Fibroblast of mammary gland (primary cell): ENCODE measurements around the gene VNN1.

Experiments used
- DNase-seq: peaks from one replicate; pipeline ENCODE4 v3.0.0-alpha.2; 2010; ENCODE audit warnings: low read depth
- H3K4me3 ChIP-seq: 2 replicates; pipeline ENCODE4 v1.5.1; 2011; ENCODE audit warnings: low read depth, mild to moderate bottlenecking, low read length, moderate library complexity; ENCODE audit not compliant: control insufficient read depth
- CTCF ChIP-seq: conservative IDR thresholded peaks from 2 replicates; pipeline ENCODE4 v1.5.1; 2011; ENCODE audit warnings: low read depth, low read length, inconsistent platforms; ENCODE audit not compliant: control insufficient read depth, insufficient read depth

VNN1 gene

GRCh38 chr6:132751306-132751705, 37.5 kb upstream of the VNN1 start:
- H3K4me3 ChIP-seq: no peak overlapping the region
- no peak for DNase-seq
- TF ChIP-seq CTCF: no peak

GRCh38 chr6:132750455-132751248, 36.8 kb upstream of the VNN1 start:
- no peak for TF ChIP-seq CTCF
- DNase-seq: no peak
- H3K4me3 ChIP-seq: no peak overlapping the region

- DNase-seq: peak; percentile 9
- H3K4me3 ChIP-seq: no peak overlapping the region
- TF ChIP-seq CTCF: no peak
These were observed 35.3 kb upstream of the VNN1 start for GRCh38 chr6:132749111-132749510.

GRCh38 chr6:132748446-132748845, 34.6 kb upstream of the VNN1 start:
- H3K4me3 ChIP-seq: no peak overlapping the region
- TF ChIP-seq CTCF: no peak
- no peak for DNase-seq

- DNase-seq: no peak
- TF ChIP-seq CTCF: no peak
- H3K4me3 ChIP-seq: no peak overlapping the region
These were observed 32.2 kb upstream of the VNN1 start for GRCh38 chr6:132746048-132746447.

- H3K4me3 ChIP-seq: no peak overlapping the region
- DNase-seq: no peak
- TF ChIP-seq CTCF: no peak
These were observed 28.6 kb upstream of the VNN1 start for GRCh38 chr6:132742495-132742894.

GRCh38 chr6:132741281-132741680, 27.4 kb upstream of the VNN1 start:
- DNase-seq: no peak
- TF ChIP-seq CTCF: no peak
- no peak overlapping the region for H3K4me3 ChIP-seq
